HEK293 (cell line): ENCODE measurements around the gene RBMS3.

Source experiments
- CTCF ChIA-PET: fragments of 350-600 bp; formaldehyde crosslinking; extraction: SDS; loops from one replicate; lab custom pipeline; 2021; ENCODE audit warnings: antibody characterized with exemption; lab: Yijun Ruan, JAX
- POLR2A ChIA-PET: fragments of 300-600 bp; formaldehyde crosslinking; extraction: SDS; loops from one replicate; lab custom pipeline; 2020; ENCODE audit warnings: antibody characterized with exemption, inconsistent platforms; lab: Yijun Ruan, JAX
- H3K27ac ChIP-seq: fragments of 200-500 bp; sonication (Bioruptor generic); 2 replicates; pipeline ENCODE4 v1.5.1; 2014; ENCODE audit warnings: low read depth, low read length, control low read depth, inconsistent platforms; ENCODE audit errors: extremely low read depth
- H3K36me3 ChIP-seq, 2 experiments: fragments of 200-500 bp in 1 of 2; sonication (Bioruptor generic) in 1 of 2; 1 replicate in 1 of 2; 2 replicates in 1 of 2; pipeline ENCODE4 v1.5.1; 2014 to 2017; ENCODE audit warnings: inconsistent platforms in 2 of 2, low read length in 2 of 2; ENCODE audit not compliant: control insufficient read depth in 2 of 2, insufficient read depth in 1 of 2
- H3K4me1 ChIP-seq: fragments of 200-500 bp; sonication (Bioruptor generic); 2 replicates; pipeline ENCODE4 v1.5.1; 2014; ENCODE audit warnings: mild to moderate bottlenecking, low read length, inconsistent platforms; ENCODE audit not compliant: control insufficient read depth, insufficient read depth
- H3K4me3 ChIP-seq: 2 replicates; pipeline ENCODE4 v1.5.1; 2011; ENCODE audit warnings: low read depth, mild to moderate bottlenecking, control low read depth, low read length, moderate library complexity
- H3K9me3 ChIP-seq: fragments of 200-500 bp; sonication (Bioruptor generic); 2 replicates; pipeline ENCODE4 v1.5.1; 2014; ENCODE audit warnings: low read depth, low read length, inconsistent platforms; ENCODE audit not compliant: control insufficient read depth, insufficient read depth
- AEBP2 ChIP-seq: fragments of 450-650 bp; formaldehyde crosslinking; IDR thresholded peaks from 2 replicates; pipeline ENCODE4 v1.5.1; 2016; ENCODE audit warnings: missing biosample characterization, missing genetic modification characterization, borderline replicate concordance
- GLIS2 ChIP-seq: fragments of 450-650 bp; formaldehyde crosslinking; IDR thresholded peaks from 2 replicates; pipeline ENCODE4 v1.5.1; 2016; ENCODE audit warnings: missing biosample characterization, missing genetic modification characterization
- INSM2 ChIP-seq: fragments of 450-650 bp; formaldehyde crosslinking; IDR thresholded peaks from 2 replicates; pipeline ENCODE4 v1.5.1; 2016; ENCODE audit warnings: missing biosample characterization, missing genetic modification characterization
- PRDM1 ChIP-seq: fragments of 450-650 bp; formaldehyde crosslinking; IDR thresholded peaks from 2 replicates; pipeline ENCODE4; 2016; ENCODE audit warnings: missing biosample characterization, missing genetic modification characterization
- WT1 ChIP-seq: fragments of 450-650 bp; formaldehyde crosslinking; IDR thresholded peaks from 2 replicates; pipeline ENCODE4 v1.5.1; 2016; ENCODE audit warnings: missing biosample characterization, missing genetic modification characterization
- ZBTB10 ChIP-seq: fragments of 450-650 bp; formaldehyde crosslinking; IDR thresholded peaks from 2 replicates; pipeline ENCODE4 v1.5.1; 2016; ENCODE audit warnings: missing biosample characterization, missing genetic modification characterization
- ZFP3 ChIP-seq: fragments of 450-650 bp; formaldehyde crosslinking; IDR thresholded peaks from 2 replicates; pipeline ENCODE4 v1.5.1; 2016; ENCODE audit warnings: low read depth, missing biosample characterization, missing genetic modification characterization
- ZIC2 ChIP-seq: fragments of 450-650 bp; formaldehyde crosslinking; IDR thresholded peaks from 2 replicates; pipeline ENCODE4 v1.5.1; 2016; ENCODE audit warnings: missing biosample characterization, missing genetic modification characterization
- ZNF112 ChIP-seq: fragments of 450-650 bp; formaldehyde crosslinking; IDR thresholded peaks from 2 replicates; pipeline ENCODE4 v1.5.0; 2017; ENCODE audit warnings: missing biosample characterization, missing genetic modification characterization
- ZNF148 ChIP-seq: fragments of 450-650 bp; formaldehyde crosslinking; IDR thresholded peaks from 2 replicates; pipeline ENCODE4 v1.5.0; 2017; ENCODE audit warnings: missing biosample characterization, missing genetic modification characterization, borderline replicate concordance
- ZNF155 ChIP-seq: fragments of 450-650 bp; formaldehyde crosslinking; IDR thresholded peaks from 2 replicates; pipeline ENCODE4 v1.5.1; 2016; ENCODE audit warnings: missing biosample characterization, missing genetic modification characterization
- ZNF19 ChIP-seq: fragments of 450-650 bp; formaldehyde crosslinking; IDR thresholded peaks from 2 replicates; pipeline ENCODE4; 2016; ENCODE audit warnings: missing biosample characterization, missing genetic modification characterization, low read depth
- ZNF239 ChIP-seq: fragments of 450-650 bp; formaldehyde crosslinking; IDR thresholded peaks from 2 replicates; pipeline ENCODE4 v1.5.1; 2016; ENCODE audit warnings: missing biosample characterization, missing genetic modification characterization
- ZNF311 ChIP-seq: fragments of 450-650 bp; formaldehyde crosslinking; IDR thresholded peaks from 2 replicates; pipeline ENCODE4 v1.5.1; 2017; ENCODE audit warnings: missing biosample characterization, missing genetic modification characterization, borderline replicate concordance
- ZNF324 ChIP-seq: fragments of 450-650 bp; formaldehyde crosslinking; IDR thresholded peaks from 2 replicates; pipeline ENCODE4 v1.5.1; 2016; ENCODE audit warnings: missing biosample characterization, missing genetic modification characterization
- ZNF513 ChIP-seq: fragments of 450-650 bp; IDR thresholded peaks from 2 replicates; pipeline ENCODE4 v1.5.1; 2018; ENCODE audit warnings: missing biosample characterization, missing genetic modification characterization
- ZNF530 ChIP-seq: fragments of 450-650 bp; formaldehyde crosslinking; IDR thresholded peaks from 2 replicates; pipeline ENCODE4 v1.5.1; 2016; ENCODE audit warnings: low read depth, missing biosample characterization, missing genetic modification characterization
- ZNF560 ChIP-seq: fragments of 450-650 bp; formaldehyde crosslinking; IDR thresholded peaks from 2 replicates; pipeline ENCODE4 v1.5.1; 2017; ENCODE audit warnings: missing biosample characterization, missing genetic modification characterization, borderline replicate concordance
- ZNF600 ChIP-seq: fragments of 450-650 bp; formaldehyde crosslinking; IDR thresholded peaks from 2 replicates; pipeline ENCODE4 v1.5.1; 2016; ENCODE audit warnings: missing biosample characterization, missing genetic modification characterization
- ZNF623 ChIP-seq: fragments of 450-650 bp; formaldehyde crosslinking; IDR thresholded peaks from 2 replicates; pipeline ENCODE4 v1.5.1; 2016; ENCODE audit warnings: missing biosample characterization, missing genetic modification characterization
- ZNF645 ChIP-seq: fragments of 450-650 bp; formaldehyde crosslinking; IDR thresholded peaks from 2 replicates; pipeline ENCODE4; 2016; ENCODE audit warnings: missing biosample characterization, missing genetic modification characterization
- ZNF664 ChIP-seq: fragments of 450-650 bp; formaldehyde crosslinking; IDR thresholded peaks from 2 replicates; pipeline ENCODE4 v1.5.1; 2016; ENCODE audit warnings: missing biosample characterization, missing genetic modification characterization
- ZNF692 ChIP-seq: fragments of 450-650 bp; formaldehyde crosslinking; IDR thresholded peaks from 2 replicates; pipeline ENCODE4 v1.5.1; 2016; ENCODE audit warnings: missing biosample characterization, missing genetic modification characterization
- ZNF707 ChIP-seq: fragments of 450-650 bp; formaldehyde crosslinking; IDR thresholded peaks from 2 replicates; pipeline ENCODE4 v1.5.1; 2016; ENCODE audit warnings: missing biosample characterization, missing genetic modification characterization

Gene RBMS3

DNA sequence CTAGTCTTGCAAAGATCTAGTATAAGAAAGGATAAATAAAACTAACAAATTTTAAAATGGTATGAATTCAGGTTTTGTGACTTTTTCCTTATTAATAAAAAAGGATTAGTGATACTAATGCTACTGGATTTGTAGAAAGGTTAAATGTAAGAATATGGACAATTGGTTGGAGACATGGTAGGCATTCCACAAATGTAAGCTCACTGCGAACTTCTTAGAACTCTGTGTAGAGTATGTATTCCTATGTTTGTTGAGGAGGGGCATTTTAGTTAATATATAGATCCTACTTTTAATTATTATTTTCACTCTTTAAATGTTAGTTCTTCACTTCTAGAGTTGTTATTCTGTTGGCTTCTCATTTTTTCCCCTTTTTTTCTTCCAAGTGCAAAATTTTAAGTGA, 414.3 kb downstream of the RBMS3 start (continued):
- TF ChIP-seq ZNF513 (tag by site-specific recombination) (no peak), ZNF530 (tag by site-specific recombination) (no peak), AEBP2 (tag by site-specific recombination) (no peak), ZNF645 (no peak), ZNF664 (tag by site-specific recombination) (no peak), ZNF623 (tag by site-specific recombination) (no peak), ZNF324 (no peak), GLIS2 (tag by site-specific recombination) (no peak), ZNF112 (tag by site-specific recombination) (no peak), ZNF19 (tag by site-specific recombination) (no peak), ZNF707 (no peak)

GRCh38 chr3:29695643-29696198, 414.9 kb downstream of the RBMS3 start:
- H3K4me1 ChIP-seq: no peaks in the 10 kb centered on the region
- H3K9me3 ChIP-seq: no peaks in the 10 kb centered on the region
- no peak overlapping the region for H3K4me3 ChIP-seq
- CTCF ChIA-PET: interaction anchor here (0.8 kb wide), 1 partner anchor 296 kb away, joined by 8 read pairs; no protein-coding TSS in a partner anchor
- POLR2A ChIA-PET: no interaction called here
- TF ChIP-seq ZNF692 (tag by site-specific recombination) (no peak), ZFP3 (tag by site-specific recombination) (no peak), PRDM1 (tag by site-specific recombination) (no peak), ZNF311 (tag by site-specific recombination) (no peak), ZNF148 (tag by site-specific recombination) (no peak), INSM2 (tag by site-specific recombination) (no peak), ZIC2 (no peak), ZNF239 (tag by site-specific recombination) (no peak), ZNF560 (tag by site-specific recombination) (no peak), ZNF155 (tag by site-specific recombination) (no peak), ZBTB10 (tag by site-specific recombination) (no peak), WT1 (tag by site-specific recombination) (no peak), ZNF600 (tag by site-specific recombination) (no peak)
- H3K36me3 ChIP-seq: no peaks in the 10 kb centered on the region
- no peak overlapping the region for H3K27ac ChIP-seq
